Vagina (tissue), 2 donors: Measurements from ENCODE around the gene WNT2.

Experiments used
- POLR2A ChIP-seq, 2 donors: fragments of 450-650 bp; IDR thresholded peaks; one replicate each; pipeline ENCODE4 v1.6.1; 2017; ENCODE audit warnings: antibody characterized with exemption in 2 of 2, mild to moderate bottlenecking in 2 of 2, moderate library complexity in 2 of 2
- POLR2AphosphoS5 ChIP-seq, 2 donors: sonication (generic); formaldehyde crosslinking; IDR thresholded peaks; one replicate each; pipeline ENCODE4 v1.9.0; 2017; ENCODE audit warnings: antibody characterized with exemption in 2 of 2, mild to moderate bottlenecking in 2 of 2, low read depth in 1 of 2; ENCODE audit not compliant: insufficient read depth in 1 of 2
- TF ChIP-seq, protein P1 (sequence below), 3 experiments: fragments of 450-650 bp in 2 of 3; fragments of 200-600 bp in 1 of 3; sonication (generic) in 1 of 3; IDR thresholded peaks; one replicate each; pipeline ENCODE4 v1.5.1; 2017 to 2019; ENCODE audit warnings: antibody characterized with exemption in 3 of 3, mild to moderate bottlenecking in 2 of 3, moderate library complexity in 2 of 3

DNA sequence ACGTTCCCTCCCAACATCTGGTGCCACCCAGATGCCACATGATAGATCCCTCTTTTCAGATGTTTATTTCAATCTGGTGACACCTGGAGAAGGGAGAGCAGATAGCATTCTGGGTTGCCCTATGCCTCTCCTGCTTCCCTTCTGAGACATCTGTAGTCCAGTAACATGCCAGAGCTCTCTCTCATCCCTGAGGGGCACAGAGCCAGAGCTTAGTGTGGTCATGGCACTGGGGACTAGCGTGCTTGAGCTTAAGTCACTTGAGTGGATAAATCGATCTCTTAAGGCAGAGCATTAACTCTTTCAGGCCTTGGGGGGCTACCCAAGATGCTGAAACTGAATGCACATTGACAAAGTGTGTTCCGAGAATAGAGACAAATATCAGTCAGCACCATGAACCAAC lies 47.9 kb downstream of the WNT2 start:
- TF ChIP-seq, protein P1, sequence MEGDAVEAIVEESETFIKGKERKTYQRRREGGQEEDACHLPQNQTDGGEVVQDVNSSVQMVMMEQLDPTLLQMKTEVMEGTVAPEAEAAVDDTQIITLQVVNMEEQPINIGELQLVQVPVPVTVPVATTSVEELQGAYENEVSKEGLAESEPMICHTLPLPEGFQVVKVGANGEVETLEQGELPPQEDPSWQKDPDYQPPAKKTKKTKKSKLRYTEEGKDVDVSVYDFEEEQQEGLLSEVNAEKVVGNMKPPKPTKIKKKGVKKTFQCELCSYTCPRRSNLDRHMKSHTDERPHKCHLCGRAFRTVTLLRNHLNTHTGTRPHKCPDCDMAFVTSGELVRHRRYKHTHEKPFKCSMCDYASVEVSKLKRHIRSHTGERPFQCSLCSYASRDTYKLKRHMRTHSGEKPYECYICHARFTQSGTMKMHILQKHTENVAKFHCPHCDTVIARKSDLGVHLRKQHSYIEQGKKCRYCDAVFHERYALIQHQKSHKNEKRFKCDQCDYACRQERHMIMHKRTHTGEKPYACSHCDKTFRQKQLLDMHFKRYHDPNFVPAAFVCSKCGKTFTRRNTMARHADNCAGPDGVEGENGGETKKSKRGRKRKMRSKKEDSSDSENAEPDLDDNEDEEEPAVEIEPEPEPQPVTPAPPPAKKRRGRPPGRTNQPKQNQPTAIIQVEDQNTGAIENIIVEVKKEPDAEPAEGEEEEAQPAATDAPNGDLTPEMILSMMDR (IDR thresholded peaks at IDR 0.05) = no peak
- TF ChIP-seq POLR2A (IDR thresholded peaks at IDR 0.05) = no peak
- TF ChIP-seq POLR2AphosphoS5 (IDR thresholded peaks at IDR 0.05; ENCODE audit: insufficient read depth in 1 of 2, low read depth in 1 of 2) = no peak
